WTC11 (cell line): ENCODE results near the gene ADAT2. TPM values are rescaled to one million over a fixed set of nuclear protein-coding genes. Genes with fewer than 3 reads are reported as not detected.

Experiments
- ATAC-seq: fragments of 200-7000 bp; cut with Tn5 transposase; 2 replicates; pipeline ENCODE4 v1.10.0; 2021; ENCODE audit warnings: mild to moderate bottlenecking, moderate library complexity
- CTCF ChIA-PET: fragments of 300-600 bp; sonication (Branson Sonifier 250); formaldehyde crosslinking; loops from one replicate; lab custom pipeline; 2021; ENCODE audit warnings: antibody characterized with exemption; lab: Charles Lee
- POLR2A ChIA-PET: fragments of 350-600 bp; sonication (Branson Sonifier 250); formaldehyde crosslinking; loops from one replicate; lab custom pipeline; 2021; ENCODE audit warnings: antibody characterized with exemption; lab: Charles Lee
- DNase-seq: peaks from one replicate; pipeline ENCODE4 v3.0.0; 2021; ENCODE audit warnings: low spot score
- H3K27ac Mint-ChIP-seq: 2 replicates; pipeline ENCODE4 v1.8.0; 2021; ENCODE audit warnings: mixed read lengths
- H3K27me3 Mint-ChIP-seq: 2 replicates; pipeline ENCODE4 v1.8.0; 2021; ENCODE audit warnings: low read depth, mild to moderate bottlenecking, moderate library complexity, mixed read lengths
- H3K36me3 Mint-ChIP-seq: 2 replicates; pipeline ENCODE4 v1.8.0; 2021; ENCODE audit warnings: mixed read lengths
- H3K4me1 Mint-ChIP-seq: 2 replicates; pipeline ENCODE4 v1.8.0; 2022; ENCODE audit warnings: mixed read lengths
- H3K4me3 Mint-ChIP-seq: 2 replicates; pipeline ENCODE4 v1.8.0; 2021; ENCODE audit warnings: mild to moderate bottlenecking, moderate library complexity, mixed read lengths
- H3K9me3 Mint-ChIP-seq: 2 replicates; pipeline ENCODE4 v1.8.0; 2021; ENCODE audit warnings: mixed read lengths
- IRF2 ChIP-seq: sonication (generic); formaldehyde crosslinking; IDR thresholded peaks from 2 replicates; pipeline ENCODE4 v1.8.0; 2022; ENCODE audit warnings: low read depth, missing genetic modification reagents, borderline replicate concordance
- MYBL2 ChIP-seq: sonication (generic); formaldehyde crosslinking; IDR thresholded peaks from 2 replicates; pipeline ENCODE4 v1.8.1; 2023; ENCODE audit warnings: mild to moderate bottlenecking, moderate library complexity, missing genetic modification reagents
- NFATC4 ChIP-seq: fragments of 250-450 bp; sonication (Bioruptor Pico); IDR thresholded peaks from 2 replicates; pipeline ENCODE4 v1.9.0; 2021; ENCODE audit warnings: mild to moderate bottlenecking
- NFE2L1 ChIP-seq: sonication (generic); formaldehyde crosslinking; IDR thresholded peaks from 2 replicates; pipeline ENCODE4 v1.8.1; 2023; ENCODE audit warnings: missing genetic modification reagents
- NR1H2 ChIP-seq: sonication (generic); formaldehyde crosslinking; IDR thresholded peaks from 2 replicates; pipeline ENCODE4 v1.9.0; 2021; ENCODE audit warnings: mild to moderate bottlenecking, moderate library complexity, missing genetic modification reagents
- PRRX2 ChIP-seq: fragments of 250-450 bp; sonication (Bioruptor Pico); IDR thresholded peaks from 2 replicates; pipeline ENCODE4 v1.8.0; 2021; ENCODE audit warnings: mild to moderate bottlenecking
- RELA ChIP-seq: sonication (generic); formaldehyde crosslinking; IDR thresholded peaks from 2 replicates; pipeline ENCODE4 v1.8.1; 2022; ENCODE audit warnings: missing genetic modification reagents, mild to moderate bottlenecking, borderline replicate concordance
- RORB ChIP-seq: fragments of 250-450 bp; sonication (Bioruptor Pico); IDR thresholded peaks from 2 replicates; pipeline ENCODE4 v1.9.0; 2021; ENCODE audit warnings: mild to moderate bottlenecking
- SOX15 ChIP-seq: fragments of 250-450 bp; sonication (Bioruptor Pico); IDR thresholded peaks from 2 replicates; pipeline ENCODE4 v1.9.0; 2021; ENCODE audit warnings: mild to moderate bottlenecking
- TP53 ChIP-seq: sonication (generic); formaldehyde crosslinking; IDR thresholded peaks from 2 replicates; pipeline ENCODE4 v1.8.1; 2023; ENCODE audit warnings: mild to moderate bottlenecking, missing genetic modification reagents
- ZNF121 ChIP-seq: sonication (generic); formaldehyde crosslinking; IDR thresholded peaks from 2 replicates; pipeline ENCODE4 v1.8.0; 2023; ENCODE audit warnings: missing genetic modification reagents
- ZNF396 ChIP-seq: fragments of 250-450 bp; sonication (Bioruptor Pico); IDR thresholded peaks from 2 replicates; pipeline ENCODE4 v1.8.0; 2021; ENCODE audit warnings: mild to moderate bottlenecking, moderate library complexity, borderline replicate concordance
- ZNF671 ChIP-seq: fragments of 250-450 bp; sonication (Bioruptor Pico); IDR thresholded peaks from 2 replicates; pipeline ENCODE4 v1.8.0; 2021; ENCODE audit warnings: mild to moderate bottlenecking
- total RNA-seq: library from RNA; stranded (reverse); gene quantifications from 3 replicates; pipeline ENCODE4 v1.2.3, GENCODE V29; 2021
- TF ChIP-seq, protein P1 (sequence below): sonication (generic); formaldehyde crosslinking; IDR thresholded peaks from 2 replicates; pipeline ENCODE4 v1.8.1; 2023; ENCODE audit warnings: mild to moderate bottlenecking, moderate library complexity, missing genetic modification reagents
- TF ChIP-seq, protein P2 (sequence below): sonication (generic); formaldehyde crosslinking; IDR thresholded peaks from 2 replicates; pipeline ENCODE4 v1.8.1; 2023; ENCODE audit warnings: mild to moderate bottlenecking, missing genetic modification reagents
- TF ChIP-seq, protein P3 (sequence below): sonication (generic); formaldehyde crosslinking; conservative IDR thresholded peaks from 2 replicates; pipeline ENCODE4 v1.8.1; 2023; ENCODE audit warnings: mild to moderate bottlenecking, low read depth, missing genetic modification reagents, moderate library complexity
- TF ChIP-seq, protein P4 (sequence below): sonication (generic); formaldehyde crosslinking; IDR thresholded peaks from 2 replicates; pipeline ENCODE4 v1.8.1; 2022; ENCODE audit warnings: mild to moderate bottlenecking, missing genetic modification reagents, moderate library complexity, borderline replicate concordance
- TF ChIP-seq, protein P5 (sequence below): fragments of 250-450 bp; sonication (Bioruptor Pico); IDR thresholded peaks from 2 replicates; pipeline ENCODE4 v2.1.2; 2022; ENCODE audit warnings: mild to moderate bottlenecking, moderate library complexity
- TF ChIP-seq, protein P6 (sequence below): sonication (generic); formaldehyde crosslinking; IDR thresholded peaks from 2 replicates; pipeline ENCODE4 v1.8.1; 2022; ENCODE audit warnings: mild to moderate bottlenecking, moderate library complexity, missing genetic modification reagents
- TF ChIP-seq, protein P7 (sequence below): sonication (generic); formaldehyde crosslinking; IDR thresholded peaks from 2 replicates; pipeline ENCODE4 v1.8.1; 2022; ENCODE audit warnings: low read depth, mild to moderate bottlenecking, moderate library complexity, missing genetic modification reagents, borderline replicate concordance
- TF ChIP-seq, protein P8 (sequence below): sonication (generic); formaldehyde crosslinking; IDR thresholded peaks from 2 replicates; pipeline ENCODE4 v1.8.0; 2023; ENCODE audit warnings: missing genetic modification reagents

The ADAT2 gene
- total RNA-seq, 1 experiment from 2014 or later: 13.3 TPM

DNA sequence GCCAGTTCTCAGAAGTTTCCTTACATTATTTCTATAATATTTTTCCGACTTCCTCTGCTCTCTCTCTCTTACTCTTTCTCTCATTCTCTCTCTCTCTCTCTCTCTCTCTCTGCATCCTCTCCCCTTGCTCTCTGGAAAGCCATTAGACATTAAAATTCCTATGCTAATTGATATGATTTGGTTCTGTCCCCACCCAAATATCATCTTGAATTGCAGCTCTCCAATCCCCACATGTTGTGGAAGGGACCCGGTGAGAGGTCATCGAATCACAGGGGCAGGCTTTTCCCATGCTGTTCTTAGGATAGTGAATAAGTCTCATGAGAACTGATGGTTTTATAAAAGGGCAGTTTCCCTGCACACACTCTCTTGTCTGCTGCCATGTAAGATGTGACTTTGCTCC is 74.1 kb downstream of the ADAT2 start:
- TF ChIP-seq, protein P1, sequence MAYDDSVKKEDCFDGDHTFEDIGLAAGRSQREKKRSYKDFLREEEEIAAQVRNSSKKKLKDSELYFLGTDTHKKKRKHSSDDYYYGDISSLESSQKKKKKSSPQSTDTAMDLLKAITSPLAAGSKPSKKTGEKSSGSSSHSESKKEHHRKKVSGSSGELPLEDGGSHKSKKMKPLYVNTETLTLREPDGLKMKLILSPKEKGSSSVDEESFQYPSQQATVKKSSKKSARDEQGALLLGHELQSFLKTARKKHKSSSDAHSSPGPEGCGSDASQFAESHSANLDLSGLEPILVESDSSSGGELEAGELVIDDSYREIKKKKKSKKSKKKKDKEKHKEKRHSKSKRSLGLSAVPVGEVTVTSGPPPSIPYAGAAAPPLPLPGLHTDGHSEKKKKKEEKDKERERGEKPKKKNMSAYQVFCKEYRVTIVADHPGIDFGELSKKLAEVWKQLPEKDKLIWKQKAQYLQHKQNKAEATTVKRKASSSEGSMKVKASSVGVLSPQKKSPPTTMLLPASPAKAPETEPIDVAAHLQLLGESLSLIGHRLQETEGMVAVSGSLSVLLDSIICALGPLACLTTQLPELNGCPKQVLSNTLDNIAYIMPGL (CRISPR knock-in tag): no peak
- TF ChIP-seq MYBL2 (no peak), RELA (CRISPR knock-in tag) (no peak), SOX15 (no peak), IRF2 (CRISPR knock-in tag) (no peak)
- TF ChIP-seq, protein P2, sequence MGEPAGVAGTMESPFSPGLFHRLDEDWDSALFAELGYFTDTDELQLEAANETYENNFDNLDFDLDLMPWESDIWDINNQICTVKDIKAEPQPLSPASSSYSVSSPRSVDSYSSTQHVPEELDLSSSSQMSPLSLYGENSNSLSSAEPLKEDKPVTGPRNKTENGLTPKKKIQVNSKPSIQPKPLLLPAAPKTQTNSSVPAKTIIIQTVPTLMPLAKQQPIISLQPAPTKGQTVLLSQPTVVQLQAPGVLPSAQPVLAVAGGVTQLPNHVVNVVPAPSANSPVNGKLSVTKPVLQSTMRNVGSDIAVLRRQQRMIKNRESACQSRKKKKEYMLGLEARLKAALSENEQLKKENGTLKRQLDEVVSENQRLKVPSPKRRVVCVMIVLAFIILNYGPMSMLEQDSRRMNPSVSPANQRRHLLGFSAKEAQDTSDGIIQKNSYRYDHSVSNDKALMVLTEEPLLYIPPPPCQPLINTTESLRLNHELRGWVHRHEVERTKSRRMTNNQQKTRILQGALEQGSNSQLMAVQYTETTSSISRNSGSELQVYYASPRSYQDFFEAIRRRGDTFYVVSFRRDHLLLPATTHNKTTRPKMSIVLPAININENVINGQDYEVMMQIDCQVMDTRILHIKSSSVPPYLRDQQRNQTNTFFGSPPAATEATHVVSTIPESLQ (CRISPR knock-in tag): no peak
- TF ChIP-seq, protein P3, sequence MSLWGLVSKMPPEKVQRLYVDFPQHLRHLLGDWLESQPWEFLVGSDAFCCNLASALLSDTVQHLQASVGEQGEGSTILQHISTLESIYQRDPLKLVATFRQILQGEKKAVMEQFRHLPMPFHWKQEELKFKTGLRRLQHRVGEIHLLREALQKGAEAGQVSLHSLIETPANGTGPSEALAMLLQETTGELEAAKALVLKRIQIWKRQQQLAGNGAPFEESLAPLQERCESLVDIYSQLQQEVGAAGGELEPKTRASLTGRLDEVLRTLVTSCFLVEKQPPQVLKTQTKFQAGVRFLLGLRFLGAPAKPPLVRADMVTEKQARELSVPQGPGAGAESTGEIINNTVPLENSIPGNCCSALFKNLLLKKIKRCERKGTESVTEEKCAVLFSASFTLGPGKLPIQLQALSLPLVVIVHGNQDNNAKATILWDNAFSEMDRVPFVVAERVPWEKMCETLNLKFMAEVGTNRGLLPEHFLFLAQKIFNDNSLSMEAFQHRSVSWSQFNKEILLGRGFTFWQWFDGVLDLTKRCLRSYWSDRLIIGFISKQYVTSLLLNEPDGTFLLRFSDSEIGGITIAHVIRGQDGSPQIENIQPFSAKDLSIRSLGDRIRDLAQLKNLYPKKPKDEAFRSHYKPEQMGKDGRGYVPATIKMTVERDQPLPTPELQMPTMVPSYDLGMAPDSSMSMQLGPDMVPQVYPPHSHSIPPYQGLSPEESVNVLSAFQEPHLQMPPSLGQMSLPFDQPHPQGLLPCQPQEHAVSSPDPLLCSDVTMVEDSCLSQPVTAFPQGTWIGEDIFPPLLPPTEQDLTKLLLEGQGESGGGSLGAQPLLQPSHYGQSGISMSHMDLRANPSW (CRISPR knock-in tag): no peak
- peaks cover 3% of the 10 kb centered on the region; the same call in 1 of the 2 replicates for H3K27me3 Mint-ChIP-seq
- 0 out of 2 replicates have a peak, but pooled peaks cover 5% of the 10 kb centered on the region for H3K36me3 Mint-ChIP-seq
- no peak for DNase-seq
- no peak overlapping the region for H3K27ac Mint-ChIP-seq
- H3K9me3 Mint-ChIP-seq: peaks cover 38% of the 10 kb centered on the region
- 0 out of 2 replicates have a peak, but pooled peaks cover 3% of the 10 kb centered on the region for H3K4me1 Mint-ChIP-seq
- no peak overlapping the region for H3K4me3 Mint-ChIP-seq
- ChIA-PET CTCF (no interaction called here), POLR2A (no interaction called here)
- no peak for ATAC-seq

DNA sequence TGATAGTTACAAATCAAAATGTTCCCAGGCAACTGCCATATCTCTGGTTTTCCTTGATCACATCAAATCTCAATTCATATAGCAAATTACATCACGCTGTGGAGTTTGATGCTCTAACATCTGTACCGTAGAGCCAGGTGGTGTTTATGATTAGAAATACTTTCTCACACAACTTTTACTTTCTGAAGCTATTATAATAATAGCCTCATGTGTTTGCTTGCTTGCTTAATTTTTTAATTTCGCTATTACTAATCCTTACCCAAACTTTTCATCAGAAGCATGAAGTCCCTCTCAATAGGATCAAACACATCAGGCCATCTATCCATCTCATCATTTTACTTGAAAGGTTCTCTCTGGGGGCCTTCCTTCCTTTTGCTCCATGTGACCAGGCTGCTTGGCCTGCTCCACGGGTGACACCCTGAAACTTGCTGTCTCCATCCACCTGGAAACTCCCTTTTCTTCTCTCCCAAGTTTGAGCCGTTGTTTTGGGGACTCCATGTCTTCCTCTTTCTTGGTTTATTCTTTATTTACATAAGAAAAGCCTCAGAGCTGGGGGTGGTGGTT is 75.4 kb downstream of the ADAT2 start:
- CTCF ChIA-PET: interaction anchor here (0.8 kb wide), 1 partner anchor 38 kb away, joined by 3 read pairs; no protein-coding TSS in a partner anchor
- peaks cover 38% of the 10 kb centered on the region for H3K9me3 Mint-ChIP-seq
- 0 out of 2 replicates have a peak, but pooled peaks cover 5% of the 10 kb centered on the region for H3K36me3 Mint-ChIP-seq
- DNase-seq: no peak
- H3K27me3 Mint-ChIP-seq: peaks cover 3% of the 10 kb centered on the region; the same call in 1 of the 2 replicates
- 0 out of 2 replicates have a peak, but pooled peaks cover 3% of the 10 kb centered on the region for H3K4me1 Mint-ChIP-seq
- TF ChIP-seq ZNF671 (CRISPR knock-in tag): no peak
- TF ChIP-seq ZNF121 (CRISPR knock-in tag): no peak
- TF ChIP-seq, protein P4, sequence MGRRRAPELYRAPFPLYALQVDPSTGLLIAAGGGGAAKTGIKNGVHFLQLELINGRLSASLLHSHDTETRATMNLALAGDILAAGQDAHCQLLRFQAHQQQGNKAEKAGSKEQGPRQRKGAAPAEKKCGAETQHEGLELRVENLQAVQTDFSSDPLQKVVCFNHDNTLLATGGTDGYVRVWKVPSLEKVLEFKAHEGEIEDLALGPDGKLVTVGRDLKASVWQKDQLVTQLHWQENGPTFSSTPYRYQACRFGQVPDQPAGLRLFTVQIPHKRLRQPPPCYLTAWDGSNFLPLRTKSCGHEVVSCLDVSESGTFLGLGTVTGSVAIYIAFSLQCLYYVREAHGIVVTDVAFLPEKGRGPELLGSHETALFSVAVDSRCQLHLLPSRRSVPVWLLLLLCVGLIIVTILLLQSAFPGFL (CRISPR knock-in tag): no peak
- TF ChIP-seq, protein P5, sequence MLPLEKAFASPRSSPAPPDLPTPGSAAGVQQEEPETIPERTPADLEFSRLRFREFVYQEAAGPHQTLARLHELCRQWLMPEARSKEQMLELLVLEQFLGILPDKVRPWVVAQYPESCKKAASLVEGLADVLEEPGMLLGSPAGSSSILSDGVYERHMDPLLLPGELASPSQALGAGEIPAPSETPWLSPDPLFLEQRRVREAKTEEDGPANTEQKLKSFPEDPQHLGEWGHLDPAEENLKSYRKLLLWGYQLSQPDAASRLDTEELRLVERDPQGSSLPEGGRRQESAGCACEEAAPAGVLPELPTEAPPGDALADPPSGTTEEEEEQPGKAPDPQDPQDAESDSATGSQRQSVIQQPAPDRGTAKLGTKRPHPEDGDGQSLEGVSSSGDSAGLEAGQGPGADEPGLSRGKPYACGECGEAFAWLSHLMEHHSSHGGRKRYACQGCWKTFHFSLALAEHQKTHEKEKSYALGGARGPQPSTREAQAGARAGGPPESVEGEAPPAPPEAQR (CRISPR knock-in tag): no peak
- TF ChIP-seq NFATC4 (CRISPR knock-in tag): no peak
- TF ChIP-seq PRRX2 (CRISPR knock-in tag): no peak
- TF ChIP-seq NR1H2 (CRISPR knock-in tag): no peak
- TF ChIP-seq, protein P6, sequence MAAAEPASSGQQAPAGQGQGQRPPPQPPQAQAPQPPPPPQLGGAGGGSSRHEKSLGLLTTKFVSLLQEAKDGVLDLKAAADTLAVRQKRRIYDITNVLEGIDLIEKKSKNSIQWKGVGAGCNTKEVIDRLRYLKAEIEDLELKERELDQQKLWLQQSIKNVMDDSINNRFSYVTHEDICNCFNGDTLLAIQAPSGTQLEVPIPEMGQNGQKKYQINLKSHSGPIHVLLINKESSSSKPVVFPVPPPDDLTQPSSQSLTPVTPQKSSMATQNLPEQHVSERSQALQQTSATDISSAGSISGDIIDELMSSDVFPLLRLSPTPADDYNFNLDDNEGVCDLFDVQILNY: no peak
- no peak for TF ChIP-seq ZNF396 (CRISPR knock-in tag)
- TF ChIP-seq, protein P7, sequence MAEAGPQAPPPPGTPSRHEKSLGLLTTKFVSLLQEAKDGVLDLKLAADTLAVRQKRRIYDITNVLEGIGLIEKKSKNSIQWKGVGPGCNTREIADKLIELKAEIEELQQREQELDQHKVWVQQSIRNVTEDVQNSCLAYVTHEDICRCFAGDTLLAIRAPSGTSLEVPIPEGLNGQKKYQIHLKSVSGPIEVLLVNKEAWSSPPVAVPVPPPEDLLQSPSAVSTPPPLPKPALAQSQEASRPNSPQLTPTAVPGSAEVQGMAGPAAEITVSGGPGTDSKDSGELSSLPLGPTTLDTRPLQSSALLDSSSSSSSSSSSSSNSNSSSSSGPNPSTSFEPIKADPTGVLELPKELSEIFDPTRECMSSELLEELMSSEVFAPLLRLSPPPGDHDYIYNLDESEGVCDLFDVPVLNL (CRISPR knock-in tag): no peak
- TF ChIP-seq RORB (CRISPR knock-in tag): no peak
- TF ChIP-seq, protein P8, sequence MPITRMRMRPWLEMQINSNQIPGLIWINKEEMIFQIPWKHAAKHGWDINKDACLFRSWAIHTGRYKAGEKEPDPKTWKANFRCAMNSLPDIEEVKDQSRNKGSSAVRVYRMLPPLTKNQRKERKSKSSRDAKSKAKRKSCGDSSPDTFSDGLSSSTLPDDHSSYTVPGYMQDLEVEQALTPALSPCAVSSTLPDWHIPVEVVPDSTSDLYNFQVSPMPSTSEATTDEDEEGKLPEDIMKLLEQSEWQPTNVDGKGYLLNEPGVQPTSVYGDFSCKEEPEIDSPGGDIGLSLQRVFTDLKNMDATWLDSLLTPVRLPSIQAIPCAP (CRISPR knock-in tag): no peak
- TF ChIP-seq TP53 (CRISPR knock-in tag): no peak
- no peak for TF ChIP-seq NFE2L1 (CRISPR knock-in tag)
- TF ChIP-seq, all 79 proteins: peak for 0
- H3K27ac Mint-ChIP-seq: no peak overlapping the region
- H3K4me3 Mint-ChIP-seq: no peak overlapping the region
- POLR2A ChIA-PET: no interaction called here
- no peak for ATAC-seq
